H9 (cell line): Measurements from ENCODE around the gene DGCR8. TPM values are rescaled to one million over a fixed set of nuclear protein-coding genes. Genes with fewer than 3 reads are reported as not detected.

ENCODE experiments used
- DNase-seq: peaks from one replicate; pipeline ENCODE4 v3.0.0-alpha.2; 2017
- H2AFZ ChIP-seq: one replicate; pipeline ENCODE4 v1.6.1; 2013; ENCODE audit warnings: mild to moderate bottlenecking, low read length, control low read depth, moderate library complexity
- H2AK5ac ChIP-seq: 2 replicates; pipeline ENCODE4 v1.6.1; 2013; ENCODE audit warnings: low read length, control low read depth, mixed read lengths; ENCODE audit not compliant: insufficient read length
- H2BK120ac ChIP-seq: one replicate; pipeline ENCODE4 v1.6.1; 2013; ENCODE audit warnings: low read depth, mild to moderate bottlenecking, low read length, control low read depth, inconsistent platforms; ENCODE audit not compliant: poor library complexity, severe bottlenecking
- H2BK12ac ChIP-seq: 2 replicates; pipeline ENCODE4 v1.6.1; 2013; ENCODE audit warnings: low read length, control low read depth, mixed read lengths, low read depth; ENCODE audit not compliant: insufficient read length
- H2BK15ac ChIP-seq: 2 replicates; pipeline ENCODE4 v1.6.1; 2013; ENCODE audit warnings: low read depth, low read length, control low read depth
- H2BK20ac ChIP-seq: one replicate; pipeline ENCODE4 v1.6.1; 2013; ENCODE audit warnings: low read depth, mild to moderate bottlenecking, low read length, control low read depth, inconsistent platforms; ENCODE audit not compliant: poor library complexity, severe bottlenecking
- H2BK5ac ChIP-seq: 2 replicates; pipeline ENCODE4 v1.6.1; 2013; ENCODE audit warnings: low read length, control low read depth, mixed read lengths; ENCODE audit not compliant: insufficient read length
- H3K14ac ChIP-seq: 2 replicates; pipeline ENCODE4 v1.6.1; 2013; ENCODE audit warnings: low read length, control low read depth; ENCODE audit not compliant: insufficient read depth
- H3K18ac ChIP-seq: 2 replicates; pipeline ENCODE4 v1.6.1; 2013; ENCODE audit warnings: low read depth, mild to moderate bottlenecking, mixed read lengths, low read length, control low read depth; ENCODE audit not compliant: insufficient read length
- H3K23ac ChIP-seq: 2 replicates; pipeline ENCODE4 v1.6.1; 2013; ENCODE audit warnings: low read length, control low read depth, mixed read lengths, low read depth; ENCODE audit not compliant: insufficient read length
- H3K23me2 ChIP-seq: 2 replicates; pipeline ENCODE4 v1.6.1; 2013; ENCODE audit warnings: low read depth, mild to moderate bottlenecking, mixed read lengths, low read length, control low read depth; ENCODE audit not compliant: insufficient read length, poor library complexity, severe bottlenecking
- H3K27ac ChIP-seq: 2 replicates; pipeline ENCODE4 v1.5.1; 2013; ENCODE audit warnings: low read length, control low read depth, mixed read lengths, low read depth; ENCODE audit not compliant: insufficient read length
- H3K27me3 ChIP-seq: 2 replicates; pipeline ENCODE4 v1.6.1; 2013; ENCODE audit warnings: low read length, control low read depth, inconsistent platforms; ENCODE audit not compliant: insufficient read depth
- H3K4ac ChIP-seq: 2 replicates; pipeline ENCODE4 v1.6.1; 2013; ENCODE audit warnings: low read depth, mild to moderate bottlenecking, control low read depth, inconsistent platforms, low read length, moderate library complexity
- H3K4me1 ChIP-seq: 2 replicates; pipeline ENCODE4 v1.6.1; 2013; ENCODE audit warnings: low read length, control low read depth, inconsistent platforms; ENCODE audit not compliant: insufficient read depth
- H3K4me2 ChIP-seq: 2 replicates; pipeline ENCODE4 v1.6.1; 2013; ENCODE audit warnings: low read length, control low read depth, mixed read lengths; ENCODE audit not compliant: insufficient read length, insufficient read depth
- H3K56ac ChIP-seq: 2 replicates; pipeline ENCODE4 v1.6.1; 2013; ENCODE audit warnings: low read depth, mild to moderate bottlenecking, mixed read lengths, low read length, control low read depth; ENCODE audit not compliant: insufficient read length
- H3K79me1 ChIP-seq: 2 replicates; pipeline ENCODE4 v1.6.1; 2013; ENCODE audit warnings: low read depth, mild to moderate bottlenecking, moderate library complexity, low read length, control low read depth, inconsistent platforms; ENCODE audit not compliant: insufficient read depth, poor library complexity, severe bottlenecking
- H3K79me2 ChIP-seq: 2 replicates; pipeline ENCODE4 v1.6.1; 2013; ENCODE audit warnings: low read length, control low read depth, inconsistent platforms; ENCODE audit not compliant: insufficient read depth
- H3K9ac ChIP-seq: 2 replicates; pipeline ENCODE4 v1.6.1; 2013; ENCODE audit warnings: low read length, control low read depth, mixed read lengths; ENCODE audit not compliant: insufficient read length; ENCODE audit errors: extremely low read depth
- H3K9me3 ChIP-seq: one replicate; pipeline ENCODE4 v1.6.1; 2013; ENCODE audit warnings: low read depth, low read length, inconsistent platforms; ENCODE audit not compliant: control insufficient read depth
- H3T11ph ChIP-seq: one replicate; pipeline ENCODE4 v1.6.1; 2013; ENCODE audit warnings: mild to moderate bottlenecking, low read length, control low read depth, inconsistent platforms
- H4K20me1 ChIP-seq: one replicate; pipeline ENCODE4 v1.6.1; 2013; ENCODE audit not compliant: control insufficient read depth, insufficient read length, insufficient read depth
- H4K5ac ChIP-seq: 2 replicates; pipeline ENCODE4 v1.6.1; 2013; ENCODE audit warnings: low read depth, mild to moderate bottlenecking, mixed read lengths, low read length, control low read depth; ENCODE audit not compliant: insufficient read length
- H4K8ac ChIP-seq: replicated peaks from 2 replicates; pipeline ENCODE4 v1.6.1; 2013; ENCODE audit warnings: low read length, control low read depth, mixed read lengths, low read depth; ENCODE audit not compliant: insufficient read length
- H4K91ac ChIP-seq: 2 replicates; pipeline ENCODE4 v1.6.1; 2013; ENCODE audit warnings: low read depth, mild to moderate bottlenecking, moderate library complexity, mixed read lengths, low read length, control low read depth; ENCODE audit not compliant: insufficient read length
- H3K27ac Mint-ChIP-seq, 3 experiments: 2 replicates in 2 of 3; 3 replicates in 1 of 3; pipeline ENCODE4 v1.8.0; 2020 to 2021; ENCODE audit warnings: mixed read lengths in 3 of 3, mild to moderate bottlenecking in 1 of 3, moderate library complexity in 1 of 3
- H3K27me3 Mint-ChIP-seq: 2 replicates; pipeline ENCODE4 v1.8.0; 2021; ENCODE audit warnings: low read depth, mild to moderate bottlenecking, moderate library complexity, mixed read lengths
- H3K36me3 Mint-ChIP-seq, 3 experiments: 2 replicates in 2 of 3; 3 replicates in 1 of 3; pipeline ENCODE4 v1.8.0; 2020 to 2021; ENCODE audit warnings: low read depth in 3 of 3, mixed read lengths in 3 of 3; ENCODE audit not compliant: insufficient read depth in 1 of 3
- H3K4me1 Mint-ChIP-seq, 2 experiments: 2 replicates each; pipeline ENCODE4 v1.8.0; 2020; ENCODE audit warnings: mixed read lengths in 2 of 2
- H3K4me3 Mint-ChIP-seq, 2 experiments: 2 replicates in 1 of 2; 3 replicates in 1 of 2; pipeline ENCODE4 v1.8.0; 2020 to 2021; ENCODE audit warnings: mild to moderate bottlenecking in 2 of 2, mixed read lengths in 2 of 2, moderate library complexity in 1 of 2
- H3K9me3 Mint-ChIP-seq, 2 experiments: 2 replicates in 1 of 2; 3 replicates in 1 of 2; pipeline ENCODE4 v1.8.0; 2020; ENCODE audit warnings: mild to moderate bottlenecking in 2 of 2, mixed read lengths in 2 of 2, moderate library complexity in 1 of 2
- WGBS: extraction: QIAGEN DNeasy Blood & Tissue Kit; methylation state at CpG from one replicate; pipeline ENCODE4 v1.1.7; 2013; ENCODE audit warnings: missing lambda C conversion rate, low lambda C conversion rate, mixed read lengths; ENCODE audit not compliant: insufficient read length; ENCODE audit errors: extremely low coverage; 5-methylcytosine and 5-hydroxymethylcytosine counted together
- total RNA-seq: library from RNA; stranded (reverse); gene quantifications from 2 replicates; pipeline ENCODE4 v1.2.1, GENCODE V29; 2021
- TF ChIP-seq, protein P1 (sequence below): fragments of 200-600 bp; sonication (generic); conservative IDR thresholded peaks from 3 replicates; pipeline ENCODE4 v1.8.0; 2021; ENCODE audit warnings: antibody characterized with exemption, mild to moderate bottlenecking

The DGCR8 gene
- total RNA-seq, 1 experiment from 2014 or later: 74.5 TPM

DNA sequence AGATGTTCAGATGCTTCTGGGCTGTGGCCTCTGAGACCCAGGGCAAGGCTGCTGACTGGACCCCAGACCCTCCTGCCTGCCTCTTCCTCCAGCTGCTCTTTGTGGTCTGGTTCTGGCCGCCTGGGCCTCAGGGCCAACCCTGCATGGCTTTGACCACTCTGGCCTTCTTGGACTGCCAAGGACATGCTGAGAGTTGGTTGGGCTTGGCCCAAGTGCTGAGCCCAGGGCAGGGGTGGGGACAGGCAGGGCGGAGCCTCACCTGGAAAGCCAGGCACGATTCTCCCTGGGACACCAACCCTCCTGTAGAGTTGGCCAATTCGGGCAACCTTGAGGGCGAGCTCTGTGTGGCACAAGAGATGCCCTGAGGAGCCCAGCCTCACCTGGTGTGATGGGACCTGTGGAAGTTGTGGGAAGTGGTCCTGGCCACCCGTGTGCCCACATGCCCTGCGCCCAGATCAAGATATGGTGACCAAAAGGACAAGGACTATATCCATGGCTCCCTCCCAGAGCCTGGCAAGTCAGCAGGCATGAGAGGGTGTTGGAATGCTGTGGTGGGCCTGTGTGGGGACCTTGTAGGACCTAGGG is 47.5 kb upstream of the DGCR8 start:
- H2BK5ac ChIP-seq: no peak overlapping the region
- H3K79me2 ChIP-seq: no peaks in the 10 kb centered on the region
- H3K9ac ChIP-seq: no peak overlapping the region
- no peak overlapping the region for H3K4ac ChIP-seq
- H4K91ac ChIP-seq: no peak overlapping the region
- no peaks in the 10 kb centered on the region for H3K23me2 ChIP-seq
- no peak overlapping the region for H3K23ac ChIP-seq
- no peak overlapping the region for H3K56ac ChIP-seq
- no peak overlapping the region for H3T11ph ChIP-seq
- no peaks in the 10 kb centered on the region for H4K20me1 ChIP-seq
- Mint-ChIP-seq H3K36me3 (peaks cover 0 to 1% (median 0%) of the 10 kb centered on the region in 3 experiments; a peak in 3 of 7 replicates), H3K4me1 (peaks cover 0 to 5% of the 10 kb centered on the region in 2 experiments; a peak in 2 of 4 replicates), H3K4me3 (no peak overlapping the region), H3K27me3 (no peaks in the 10 kb centered on the region; the same call in 1 of the 2 replicates), H3K9me3 (no peaks in the 10 kb centered on the region), H3K27ac (peak overlapping the region in 1 of 3 experiments; percentile 87; a peak in 1 of 7 replicates)
- no peaks in the 10 kb centered on the region for H3K27me3 ChIP-seq
- no peaks in the 10 kb centered on the region for H3K9me3 ChIP-seq
- H2AK5ac ChIP-seq: no peak overlapping the region
- DNase-seq: no peak
- no peak overlapping the region for H3K18ac ChIP-seq
- no CpG with 5 or more reads among the region's 7 CpGs for whole genome bisulfite sequencing
- no peak overlapping the region for H4K8ac ChIP-seq
- H3K27ac ChIP-seq: no peak overlapping the region
- no peak overlapping the region for H4K5ac ChIP-seq
- no peak overlapping the region for H2BK120ac ChIP-seq
- no peak overlapping the region for H2BK20ac ChIP-seq
- H3K14ac ChIP-seq: no peak overlapping the region
- H2BK12ac ChIP-seq: no peak overlapping the region
- H2BK15ac ChIP-seq: no peak overlapping the region
- no peaks in the 10 kb centered on the region for H3K4me1 ChIP-seq
- no peak overlapping the region for H2AFZ ChIP-seq
- TF ChIP-seq, protein P1, sequence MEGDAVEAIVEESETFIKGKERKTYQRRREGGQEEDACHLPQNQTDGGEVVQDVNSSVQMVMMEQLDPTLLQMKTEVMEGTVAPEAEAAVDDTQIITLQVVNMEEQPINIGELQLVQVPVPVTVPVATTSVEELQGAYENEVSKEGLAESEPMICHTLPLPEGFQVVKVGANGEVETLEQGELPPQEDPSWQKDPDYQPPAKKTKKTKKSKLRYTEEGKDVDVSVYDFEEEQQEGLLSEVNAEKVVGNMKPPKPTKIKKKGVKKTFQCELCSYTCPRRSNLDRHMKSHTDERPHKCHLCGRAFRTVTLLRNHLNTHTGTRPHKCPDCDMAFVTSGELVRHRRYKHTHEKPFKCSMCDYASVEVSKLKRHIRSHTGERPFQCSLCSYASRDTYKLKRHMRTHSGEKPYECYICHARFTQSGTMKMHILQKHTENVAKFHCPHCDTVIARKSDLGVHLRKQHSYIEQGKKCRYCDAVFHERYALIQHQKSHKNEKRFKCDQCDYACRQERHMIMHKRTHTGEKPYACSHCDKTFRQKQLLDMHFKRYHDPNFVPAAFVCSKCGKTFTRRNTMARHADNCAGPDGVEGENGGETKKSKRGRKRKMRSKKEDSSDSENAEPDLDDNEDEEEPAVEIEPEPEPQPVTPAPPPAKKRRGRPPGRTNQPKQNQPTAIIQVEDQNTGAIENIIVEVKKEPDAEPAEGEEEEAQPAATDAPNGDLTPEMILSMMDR: no peak
- no peak overlapping the region for H3K4me2 ChIP-seq
- no peaks in the 10 kb centered on the region for H3K79me1 ChIP-seq
